Chondrocyte (in vitro differentiated cells): ENCODE data around the gene SNAP29. TPM values are rescaled to one million over a fixed set of nuclear protein-coding genes. Genes with fewer than 3 reads are reported as not detected.
"Not testable (repeated sequence)": the region's sequence is repeated elsewhere in the genome, so short reads cannot be mapped to it uniquely, and the experiment has no call there.

Experiments
- DNase-seq: peaks from one replicate; pipeline ENCODE4 v3.0.0; 2021; ENCODE audit warnings: mixed read lengths, low spot score
- H3K27ac Mint-ChIP-seq: one replicate; pipeline ENCODE4 v1.8.0; 2021; ENCODE audit warnings: mild to moderate bottlenecking, moderate library complexity, mixed read lengths; ENCODE audit not compliant: unreplicated experiment
- H3K27me3 Mint-ChIP-seq: 2 replicates; pipeline ENCODE4 v1.8.0; 2021; ENCODE audit warnings: low read depth, mixed read lengths
- H3K36me3 Mint-ChIP-seq: 2 replicates; pipeline ENCODE4 v1.8.0; 2021; ENCODE audit warnings: low read depth, mixed read lengths
- H3K4me1 Mint-ChIP-seq: 2 replicates; pipeline ENCODE4 v1.8.0; 2021; ENCODE audit warnings: low read depth, mild to moderate bottlenecking, mixed read lengths
- H3K4me3 Mint-ChIP-seq: one replicate; pipeline ENCODE4 v1.8.0; 2021; ENCODE audit warnings: mild to moderate bottlenecking, moderate library complexity, mixed read lengths; ENCODE audit not compliant: unreplicated experiment
- H3K9me3 Mint-ChIP-seq: 2 replicates; pipeline ENCODE4 v1.8.0; 2021; ENCODE audit warnings: low read depth, mixed read lengths
- CTCF ChIP-seq: fragments of 200-600 bp; sonication (generic); IDR thresholded peaks from 2 replicates; pipeline ENCODE4 v1.5.0; 2021; ENCODE audit warnings: antibody characterized with exemption, mild to moderate bottlenecking, moderate library complexity
- total RNA-seq: library from RNA; stranded (reverse); gene quantifications from 3 replicates; pipeline ENCODE4 v1.2.1, GENCODE V29; 2021

The SNAP29 gene
- total RNA-seq, 1 donor from 2014 or later, result 26.3 TPM

DNA sequence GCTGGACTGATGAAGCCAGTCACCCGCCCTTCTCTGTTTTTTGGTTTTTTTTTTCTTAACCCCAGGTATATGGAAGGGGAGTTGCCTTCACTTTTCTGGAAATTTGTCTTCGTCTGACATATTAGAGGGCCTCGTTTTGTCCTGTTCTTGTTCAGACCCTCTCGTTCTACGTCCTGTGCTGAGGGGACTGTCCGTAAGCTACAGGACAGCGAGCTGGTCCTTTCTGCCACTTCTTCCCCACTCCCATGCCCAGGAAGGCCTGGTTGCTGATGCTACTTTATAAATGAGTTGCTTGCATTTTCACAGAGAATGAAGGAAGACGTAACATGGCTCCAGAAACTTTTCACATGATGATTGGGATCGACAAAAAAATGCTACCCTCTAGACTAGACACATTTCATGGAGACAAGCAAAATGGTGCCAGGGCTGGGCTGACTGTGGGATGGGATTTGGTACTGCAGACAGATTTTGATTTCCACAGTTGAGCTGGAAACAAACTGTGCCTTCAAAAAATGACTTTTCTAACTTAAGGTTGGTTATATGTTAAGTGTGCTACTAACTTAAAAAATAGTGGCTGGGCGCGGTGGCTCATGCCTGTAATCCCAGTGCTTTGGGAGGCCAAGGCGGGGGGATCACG is 31.2 kb downstream of the SNAP29 start:
- no peaks in the 10 kb centered on the region for H3K27me3 Mint-ChIP-seq
- no peak overlapping the region for H3K27ac Mint-ChIP-seq
- H3K4me1 Mint-ChIP-seq, result peaks cover 4% of the 10 kb centered on the region
- H3K9me3 Mint-ChIP-seq, result no peaks in the 10 kb centered on the region
- H3K36me3 Mint-ChIP-seq, result peaks cover 19% of the 10 kb centered on the region
- DNase-seq, result no peak
- no peak for TF ChIP-seq CTCF
- no peak overlapping the region for H3K4me3 Mint-ChIP-seq

GRCh38 chr22:20890975-20891374 is 32.2 kb downstream of the SNAP29 start:
- TF ChIP-seq CTCF, result no peak
- Mint-ChIP-seq H3K27me3 (no peaks in the 10 kb centered on the region), H3K4me1 (no peaks in the 10 kb centered on the region), H3K36me3 (peaks cover 19% of the 10 kb centered on the region), H3K4me3 (no peak overlapping the region), H3K9me3 (no peaks in the 10 kb centered on the region), H3K27ac (no peak overlapping the region)
- no peak for DNase-seq

- H3K27ac Mint-ChIP-seq, H3K27me3 Mint-ChIP-seq, H3K4me1 Mint-ChIP-seq, DNase-seq, H3K36me3 Mint-ChIP-seq, H3K9me3 Mint-ChIP-seq, H3K4me3 Mint-ChIP-seq: not testable (repeated sequence)
Observed at GRCh38 chr22:20897737-20898136, 38.9 kb downstream of the SNAP29 start.

GRCh38 chr22:20899827-20900423 is 41.1 kb downstream of the SNAP29 start:
- H3K4me3 Mint-ChIP-seq, result no peak overlapping the region
- DNase-seq, result no peak
- no peaks in the 10 kb centered on the region for H3K27me3 Mint-ChIP-seq
- no peak overlapping the region for H3K27ac Mint-ChIP-seq
- H3K36me3 Mint-ChIP-seq, result no peaks in the 10 kb centered on the region
- H3K9me3 Mint-ChIP-seq, result no peaks in the 10 kb centered on the region
- H3K4me1 Mint-ChIP-seq, result no peaks in the 10 kb centered on the region
- TF ChIP-seq CTCF, result no peak

- H3K27me3 Mint-ChIP-seq, H3K4me1 Mint-ChIP-seq, H3K27ac Mint-ChIP-seq, H3K4me3 Mint-ChIP-seq, H3K9me3 Mint-ChIP-seq, H3K36me3 Mint-ChIP-seq: not testable (repeated sequence)
- DNase-seq, result peak; percentile 35
Observed at GRCh38 chr22:20901093-20902033, 42.6 kb downstream of the SNAP29 start.

GRCh38 chr22:20903093-20903492 is 44.3 kb downstream of the SNAP29 start:
- no peak overlapping the region for H3K27ac Mint-ChIP-seq
- DNase-seq, result no peak
- no peaks in the 10 kb centered on the region for H3K4me1 Mint-ChIP-seq
- TF ChIP-seq CTCF, result no peak
- H3K9me3 Mint-ChIP-seq, result no peaks in the 10 kb centered on the region
- no peaks in the 10 kb centered on the region for H3K36me3 Mint-ChIP-seq
- peaks cover 5% of the 10 kb centered on the region for H3K27me3 Mint-ChIP-seq
- no peak overlapping the region for H3K4me3 Mint-ChIP-seq
